Right lung (tissue), 5 donors: ENCODE data around the gene ZNF567. TPM values are rescaled to one million over a fixed set of nuclear protein-coding genes. Genes with fewer than 3 reads are reported as not detected.
"Not testable (repeated sequence)": the region's sequence is repeated elsewhere in the genome, so short reads cannot be mapped to it uniquely, and the experiment has no call there.

Source experiments
- DNase-seq, 2 donors: peaks; one replicate each; pipeline ENCODE4 v3.0.0-alpha.2; 2013
- polyA plus RNA-seq, 5 donors: library from polyadenylated mRNA; unstranded; fragments of 120-200 nt; gene quantifications; one replicate each; pipeline versions ENCODE4 v1.2.1 to v1.2.3, GENCODE V29; 2013; ENCODE audit warnings: inconsistent platforms in 1 of 5, low replicate concordance in 1 of 5; ENCODE audit not compliant: insufficient read length in 5 of 5, insufficient read depth in 1 of 5

ZNF567 gene
- polyA plus RNA-seq, 5 donors, result 9.9 to 15.7 (median 12.7) TPM

GRCh38 chr19:36749613-36750012 lies 62.2 kb downstream of the ZNF567 start:
- not testable (repeated sequence) for DNase-seq

GRCh38 chr19:36750066-36750691 lies 62.8 kb downstream of the ZNF567 start:
- DNase-seq, result no peak

Other genes with a start within 250 kb of the ZNF567 start
- 10 to 100 TPM; 12.6 to 20.1 (median 16.8) TPM for gene ZNF566, start 198.1 kb upstream of the ZNF567 start, polyA plus RNA-seq
- 10 to 100 TPM; 18.5 to 41.8 (median 30.9) TPM for gene ZNF260, start 159.3 kb upstream of the ZNF567 start, polyA plus RNA-seq
- 10 to 100 TPM; 24.5 to 41.2 (median 32.7) TPM for gene ZNF529, start 114.3 kb upstream of the ZNF567 start, polyA plus RNA-seq
- gene ZNF382, start 82.3 kb upstream of the ZNF567 start, polyA plus RNA-seq, result 10 to 100 TPM in 4 of 5 donors, 1 to 10 TPM in 1; 6.7 to 13.8 (median 12.1) TPM
- 10 to 100 TPM; 11.2 to 18.2 (median 14.3) TPM for gene ZNF461, start 20.8 kb upstream of the ZNF567 start, polyA plus RNA-seq
- 1 to 10 TPM; 2.8 to 6.0 (median 4.3) TPM for gene ZNF850, start 85.2 kb downstream of the ZNF567 start, polyA plus RNA-seq
- 10 to 100 TPM in 4 of 5 donors, 1 to 10 TPM in 1; 8.8 to 15.7 (median 14.8) TPM for gene ZNF790, start 150.8 kb downstream of the ZNF567 start, polyA plus RNA-seq
- gene ZNF345, start 163.3 kb downstream of the ZNF567 start, polyA plus RNA-seq, result 10 to 100 TPM; 12.6 to 25.2 (median 23.5) TPM
- 1 to 10 TPM; 4.2 to 8.3 (median 7.0) TPM for gene ZNF829, start 228.7 kb downstream of the ZNF567 start, polyA plus RNA-seq
- 10 to 100 TPM; 19.3 to 31.0 (median 27.9) TPM for gene ZNF568, start 228.7 kb downstream of the ZNF567 start, polyA plus RNA-seq